Measurements from ENCODE around the gene AK2.

Gene AK2

GRCh38 chr1:33043267-33044092 is 6.8 kb upstream of the AK2 start:
- no peak for DNase-seq (ENCODE audit: low spot score)
- no peak overlapping the region for H3K4me3 ChIP-seq
- H3K27ac ChIP-seq = no peak overlapping the region
- no peak for TF ChIP-seq CTCF (IDR thresholded peaks at IDR 0.05)

- no peak for TF ChIP-seq CTCF (IDR thresholded peaks at IDR 0.05)
- H3K27ac ChIP-seq = no peak overlapping the region
- H3K4me3 ChIP-seq = no peak overlapping the region
- DNase-seq (ENCODE audit: low spot score) = no peak
Observed at GRCh38 chr1:33042831-33043230, 6.1 kb upstream of the AK2 start.

GRCh38 chr1:33041026-33041425 is 4.3 kb upstream of the AK2 start:
- Histone ChIP-seq H3K27ac (no peak overlapping the region), H3K4me3 (no peak overlapping the region)
- DNase-seq (ENCODE audit: low spot score) = no peak
- TF ChIP-seq CTCF (IDR thresholded peaks at IDR 0.05) = no peak

GRCh38 chr1:33039840-33040239 is 3.2 kb upstream of the AK2 start:
- no peak for TF ChIP-seq CTCF (IDR thresholded peaks at IDR 0.05)
- no peak for DNase-seq (ENCODE audit: low spot score)
- Histone ChIP-seq H3K4me3 (no peak overlapping the region), H3K27ac (no peak overlapping the region)

- no peak for TF ChIP-seq CTCF (IDR thresholded peaks at IDR 0.05)
- Histone ChIP-seq H3K27ac (peak overlapping the region; percentile 51 to 75), H3K4me3 (peak overlapping the region; percentile 92)
- DNase-seq (ENCODE audit: low spot score) = no peak
Observed at GRCh38 chr1:33036051-33036525, 595 bp downstream of the AK2 start.

GRCh38 chr1:33032126-33032869 is 4.4 kb downstream of the AK2 start:
- no peak overlapping the region for H3K4me3 ChIP-seq
- no peak for DNase-seq (ENCODE audit: low spot score)
- no peak for TF ChIP-seq CTCF (IDR thresholded peaks at IDR 0.05)
- no peak overlapping the region for H3K27ac ChIP-seq

Measured in coronary artery (tissue), 2 donors.